Measurements from ENCODE around the gene OR5J2.

DNA sequence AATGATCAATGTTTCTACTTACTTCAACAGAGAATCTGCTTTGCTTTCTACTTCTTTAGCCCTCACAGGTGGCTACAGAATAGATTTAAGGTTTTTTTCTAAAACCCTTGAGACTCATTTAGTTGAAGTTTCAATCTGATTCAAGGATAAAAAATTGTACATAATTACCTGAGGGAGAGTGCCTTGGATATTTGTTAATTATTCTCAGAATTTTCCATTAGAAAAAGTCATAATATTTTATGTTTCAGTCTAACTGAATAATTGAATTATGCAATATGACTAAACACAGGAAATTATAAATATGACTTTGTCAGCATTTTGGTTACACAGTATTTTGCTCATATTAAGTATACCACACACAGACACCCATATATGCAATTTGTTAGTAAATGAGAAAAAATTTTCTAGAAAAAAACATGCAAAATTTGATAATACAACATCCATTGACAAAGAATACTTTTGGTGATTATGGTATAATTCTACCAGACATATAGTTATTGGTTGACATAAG is 36.2 kb upstream of the OR5J2 start, which contains the start of gene OR8J3:
- no peak for TF ChIP-seq EZH2 (IDR thresholded peaks at IDR 0.05; ENCODE audit: borderline replicate concordance, low read depth, low read length, poor library complexity, severe bottlenecking)
- TF ChIP-seq, protein P1, sequence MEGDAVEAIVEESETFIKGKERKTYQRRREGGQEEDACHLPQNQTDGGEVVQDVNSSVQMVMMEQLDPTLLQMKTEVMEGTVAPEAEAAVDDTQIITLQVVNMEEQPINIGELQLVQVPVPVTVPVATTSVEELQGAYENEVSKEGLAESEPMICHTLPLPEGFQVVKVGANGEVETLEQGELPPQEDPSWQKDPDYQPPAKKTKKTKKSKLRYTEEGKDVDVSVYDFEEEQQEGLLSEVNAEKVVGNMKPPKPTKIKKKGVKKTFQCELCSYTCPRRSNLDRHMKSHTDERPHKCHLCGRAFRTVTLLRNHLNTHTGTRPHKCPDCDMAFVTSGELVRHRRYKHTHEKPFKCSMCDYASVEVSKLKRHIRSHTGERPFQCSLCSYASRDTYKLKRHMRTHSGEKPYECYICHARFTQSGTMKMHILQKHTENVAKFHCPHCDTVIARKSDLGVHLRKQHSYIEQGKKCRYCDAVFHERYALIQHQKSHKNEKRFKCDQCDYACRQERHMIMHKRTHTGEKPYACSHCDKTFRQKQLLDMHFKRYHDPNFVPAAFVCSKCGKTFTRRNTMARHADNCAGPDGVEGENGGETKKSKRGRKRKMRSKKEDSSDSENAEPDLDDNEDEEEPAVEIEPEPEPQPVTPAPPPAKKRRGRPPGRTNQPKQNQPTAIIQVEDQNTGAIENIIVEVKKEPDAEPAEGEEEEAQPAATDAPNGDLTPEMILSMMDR (conservative IDR thresholded peaks at IDR 0.05; ENCODE audit: low read depth, low read length): no peak
